Forelimb muscle (tissue), 1 donor: ENCODE data around the gene EPX. TPM values are rescaled to one million over a fixed set of nuclear protein-coding genes. Genes with fewer than 3 reads are reported as not detected.
"Not testable (repeated sequence)": the region's sequence is repeated elsewhere in the genome, so short reads cannot be mapped to it uniquely, and the experiment has no call there.

Experiments used
- DNase-seq: peaks from one replicate; pipeline ENCODE4 v3.0.0-alpha.2; 2013; ENCODE audit warnings: low read depth
- polyA plus RNA-seq: library from polyadenylated mRNA; unstranded; fragments of 120-200 nt; gene quantifications from one replicate; pipeline ENCODE4 v1.2.1, GENCODE V29; 2013; ENCODE audit not compliant: insufficient read length

The EPX gene, protein sequence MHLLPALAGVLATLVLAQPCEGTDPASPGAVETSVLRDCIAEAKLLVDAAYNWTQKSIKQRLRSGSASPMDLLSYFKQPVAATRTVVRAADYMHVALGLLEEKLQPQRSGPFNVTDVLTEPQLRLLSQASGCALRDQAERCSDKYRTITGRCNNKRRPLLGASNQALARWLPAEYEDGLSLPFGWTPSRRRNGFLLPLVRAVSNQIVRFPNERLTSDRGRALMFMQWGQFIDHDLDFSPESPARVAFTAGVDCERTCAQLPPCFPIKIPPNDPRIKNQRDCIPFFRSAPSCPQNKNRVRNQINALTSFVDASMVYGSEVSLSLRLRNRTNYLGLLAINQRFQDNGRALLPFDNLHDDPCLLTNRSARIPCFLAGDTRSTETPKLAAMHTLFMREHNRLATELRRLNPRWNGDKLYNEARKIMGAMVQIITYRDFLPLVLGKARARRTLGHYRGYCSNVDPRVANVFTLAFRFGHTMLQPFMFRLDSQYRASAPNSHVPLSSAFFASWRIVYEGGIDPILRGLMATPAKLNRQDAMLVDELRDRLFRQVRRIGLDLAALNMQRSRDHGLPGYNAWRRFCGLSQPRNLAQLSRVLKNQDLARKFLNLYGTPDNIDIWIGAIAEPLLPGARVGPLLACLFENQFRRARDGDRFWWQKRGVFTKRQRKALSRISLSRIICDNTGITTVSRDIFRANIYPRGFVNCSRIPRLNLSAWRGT
- 0.59 TPM for polyA plus RNA-seq

- no peak for DNase-seq
Observed at GRCh38 chr17:58192612-58193011, at the start of gene EPX. EPX (plus strand) TSS chr17:58192726; CDS start chr17:58192847, 121 bp downstream.

- DNase-seq: not testable (repeated sequence)
Observed at GRCh38 chr17:58143335-58143734, 49.2 kb upstream of the EPX start.

GRCh38 chr17:58144801-58145200, 47.7 kb upstream of the EPX start:
- no peak for DNase-seq

- no peak for DNase-seq
Observed at GRCh38 chr17:58147930-58148434, 44.5 kb upstream of the EPX start, which contains the start of gene OR4D1. OR4D1 (plus strand) TSS chr17:58148384; CDS start chr17:58155154, 6,770 bp downstream.

DNA sequence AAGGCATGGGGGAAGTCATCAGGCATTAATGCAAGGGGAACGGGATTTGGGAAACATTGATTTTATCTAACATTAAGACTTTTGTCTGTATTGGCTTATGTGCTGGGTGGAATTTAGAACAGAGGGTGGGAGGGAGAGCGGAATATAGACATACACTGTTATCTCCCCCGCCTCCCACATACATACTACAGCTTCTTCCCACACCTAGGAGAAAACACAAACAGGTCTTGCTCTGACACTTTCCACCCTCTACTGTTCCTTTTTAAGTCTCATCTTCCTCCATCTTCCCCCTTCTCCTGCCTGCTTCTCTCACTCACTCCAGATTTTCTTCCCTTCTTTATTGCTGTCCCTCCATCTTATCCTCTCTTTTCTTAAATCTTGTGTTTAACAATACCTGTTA, 43.9 kb upstream of the EPX start:
- DNase-seq: no peak

DNA sequence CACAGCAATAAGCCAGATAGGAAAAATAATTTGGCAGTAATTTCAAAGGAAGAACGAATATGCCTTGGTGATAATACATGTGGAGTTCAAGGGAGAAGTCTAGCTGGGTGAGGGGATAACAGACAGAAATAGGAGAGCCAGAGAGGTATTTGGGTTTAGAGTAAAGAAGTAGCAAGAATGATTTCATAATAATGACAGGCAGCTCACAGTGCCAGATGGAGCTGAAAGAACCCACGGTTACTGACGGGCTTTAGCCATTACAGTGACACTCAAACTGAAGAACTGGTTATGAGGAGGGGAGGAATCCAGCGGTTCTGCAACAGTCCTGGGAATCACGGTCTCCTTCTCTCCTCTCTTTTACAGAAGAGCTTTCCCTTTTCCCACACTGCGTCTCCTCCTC, 42.1 kb upstream of the EPX start:
- DNase-seq: no peak

DNA sequence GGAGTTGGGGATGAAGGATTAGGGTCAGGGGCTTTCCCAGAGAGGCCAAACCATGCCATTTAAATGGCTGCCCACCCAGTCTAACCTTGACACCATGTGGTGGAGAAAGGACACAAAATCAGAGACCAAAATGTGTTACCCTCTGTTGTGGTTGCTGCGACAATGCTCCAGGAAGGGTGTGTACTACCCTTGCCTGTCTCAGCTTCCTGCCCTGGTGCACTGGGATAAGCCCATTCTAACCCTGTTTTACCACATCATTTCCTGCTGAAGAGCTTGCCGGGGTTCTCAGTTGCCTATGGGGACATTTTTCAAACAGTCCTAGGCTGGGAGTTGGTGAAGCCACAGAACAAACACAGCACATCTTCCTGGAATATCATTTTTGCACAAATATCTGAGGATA, 39.5 kb upstream of the EPX start:
- no peak for DNase-seq

DNA sequence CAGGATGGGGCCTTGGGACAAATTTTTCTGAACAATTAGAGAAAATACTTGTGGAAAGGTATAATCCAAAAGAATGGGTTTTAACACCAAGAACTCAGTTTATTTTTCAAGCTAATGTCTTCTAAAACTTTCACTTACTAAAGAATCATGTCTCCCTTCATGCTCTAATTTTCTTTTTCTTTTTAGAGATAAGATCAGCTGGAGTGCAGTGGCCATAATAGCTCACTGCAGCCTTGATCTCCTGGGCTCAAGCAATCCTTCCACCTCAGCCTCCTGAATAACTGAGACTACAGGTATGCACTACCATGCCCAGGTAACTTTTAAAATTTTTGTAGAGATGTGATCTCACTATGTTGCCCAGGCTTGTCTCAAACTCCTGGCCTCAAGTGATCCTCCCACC, 38.9 kb upstream of the EPX start:
- no peak for DNase-seq

GRCh38 chr17:58156839-58157803, 35.4 kb upstream of the EPX start:
- no peak for DNase-seq

DNA sequence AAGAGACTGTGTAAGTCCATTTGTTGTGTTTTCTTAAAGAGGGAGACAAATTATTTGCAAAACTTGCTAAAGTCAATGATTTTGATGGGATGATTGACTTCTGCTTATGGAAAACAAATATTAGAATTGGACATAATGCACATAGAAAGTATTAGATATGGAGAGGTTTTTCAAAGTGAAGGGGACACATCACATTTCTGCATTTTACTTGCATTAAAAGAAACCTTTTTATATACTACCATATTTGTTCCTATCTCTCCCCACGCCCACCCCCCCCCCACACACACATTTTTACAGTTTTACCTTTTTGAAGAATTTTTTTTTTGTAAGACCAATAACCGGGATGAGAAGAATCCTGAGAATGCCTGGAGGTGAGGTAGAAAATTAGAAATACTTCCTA, 34.3 kb upstream of the EPX start:
- no peak for DNase-seq

DNA sequence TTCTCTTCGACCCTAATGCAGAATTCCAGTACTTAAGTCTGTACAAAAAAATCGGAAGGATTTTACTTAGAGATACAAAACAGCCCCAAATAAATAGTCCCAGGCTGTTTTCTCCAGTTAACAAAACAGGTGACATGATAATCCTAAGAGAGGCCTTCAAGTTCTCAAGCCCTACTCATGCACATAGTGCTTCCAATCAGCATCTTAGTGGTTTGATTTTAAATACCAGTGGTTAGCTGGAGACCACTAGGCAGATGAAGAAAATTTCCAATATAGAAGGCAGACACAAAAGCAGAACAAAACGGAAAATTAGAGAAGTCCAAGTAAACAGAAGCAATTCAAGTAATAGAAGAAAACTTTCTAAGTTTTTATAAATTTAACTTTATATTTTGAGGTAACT, 31.0 kb upstream of the EPX start:
- DNase-seq: no peak

DNA sequence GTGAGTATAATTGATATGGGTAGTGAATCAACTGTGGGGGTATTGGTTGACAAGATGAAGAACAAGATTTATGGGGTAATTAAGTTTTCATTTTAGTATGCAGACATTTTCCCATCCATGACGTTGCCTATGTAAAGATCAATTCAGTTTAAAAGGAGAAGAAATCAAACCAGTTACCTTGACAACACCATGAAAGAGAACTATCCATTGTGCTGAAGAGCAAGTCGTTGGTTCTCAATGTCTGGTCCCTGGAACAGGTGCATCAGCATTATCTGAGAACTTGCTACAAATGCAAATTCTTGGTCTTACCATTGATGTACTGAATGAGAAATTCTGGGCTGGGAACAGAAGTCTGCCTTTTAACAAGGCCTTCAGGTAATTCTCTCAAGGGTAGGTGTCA, 26.5 kb upstream of the EPX start:
- DNase-seq: no peak

DNA sequence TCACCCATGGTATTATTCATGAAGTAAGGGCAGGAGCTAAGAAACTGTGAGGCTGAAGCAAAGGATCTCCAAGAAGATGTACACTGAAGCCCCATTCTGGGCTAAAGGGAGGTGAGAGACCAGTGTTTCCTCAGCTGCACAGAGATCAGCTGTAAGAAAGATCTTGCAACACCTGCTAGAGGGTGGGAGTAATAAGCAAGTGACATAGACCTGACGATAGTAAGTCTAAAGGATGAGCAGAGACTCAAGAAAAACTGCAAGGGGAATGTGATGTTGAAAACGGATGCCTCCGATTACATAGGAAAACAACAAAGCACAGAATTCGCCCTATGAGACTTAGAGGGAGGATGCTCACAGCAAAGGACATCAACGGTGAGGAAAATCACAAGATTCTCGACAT, 25.8 kb upstream of the EPX start, which contains the start of gene OR4D2:
Gene OR4D2, plus strand, starts transcription at position 301 of the 400 bp plus-strand sequence. CDS start 2,674 bp downstream, outside the sequence.
- DNase-seq: no peak

DNA sequence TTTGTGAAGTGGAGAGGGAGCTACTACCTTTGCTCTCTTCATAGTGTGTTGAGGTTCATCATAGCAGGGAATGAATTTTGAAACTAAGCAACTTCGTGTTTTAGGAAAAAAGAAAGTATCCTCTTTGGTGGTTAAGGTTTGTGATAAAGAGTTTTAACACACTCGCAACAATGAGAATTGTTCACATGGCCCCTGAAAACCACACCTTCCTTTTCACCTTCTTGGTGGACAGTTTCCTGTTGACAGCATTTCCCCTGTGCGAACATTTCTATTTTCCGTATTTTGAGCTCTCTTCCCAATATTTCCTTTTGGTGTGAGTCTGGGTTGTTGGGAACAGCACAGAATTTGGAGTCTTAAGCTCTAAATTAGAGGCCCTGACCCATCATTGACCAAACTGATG, 21.9 kb upstream of the EPX start:
- DNase-seq: no peak

DNA sequence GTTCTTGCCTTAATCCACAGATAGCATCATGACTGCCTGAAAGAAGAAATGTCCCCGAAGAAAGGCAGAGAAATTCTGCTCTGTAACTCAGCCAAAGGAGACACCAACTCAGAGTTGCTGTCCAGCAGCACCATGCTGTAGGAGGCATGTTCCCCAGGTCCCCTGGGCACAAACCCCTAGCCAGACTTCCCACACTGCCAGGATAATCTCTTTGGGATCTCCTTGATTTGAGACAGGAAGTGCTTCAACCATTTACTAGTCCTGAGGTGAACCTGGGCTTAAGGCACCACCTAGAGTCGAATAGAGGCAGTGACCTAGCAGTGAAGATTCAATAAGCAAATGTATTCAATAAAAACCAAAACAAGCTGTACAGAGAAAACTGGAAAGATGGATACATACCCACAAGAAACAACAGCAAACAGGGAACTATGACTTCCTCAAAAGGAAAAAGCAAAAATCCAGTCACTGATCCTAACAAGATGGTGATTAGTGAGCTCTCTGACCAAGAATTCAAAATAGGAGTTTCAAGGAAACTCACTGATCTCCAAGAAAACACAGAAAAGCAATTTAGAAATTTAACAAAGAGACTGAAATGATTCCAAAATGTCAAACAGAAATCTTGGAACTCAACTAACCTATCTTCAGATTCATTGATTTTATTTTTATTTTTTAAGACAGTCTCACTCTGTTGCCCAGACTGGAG, 20.0 kb upstream of the EPX start:
- no peak for DNase-seq

- DNase-seq: no peak
Observed at GRCh38 chr17:58174871-58175270, 17.7 kb upstream of the EPX start.

- no peak for DNase-seq
Observed at GRCh38 chr17:58176200-58176599, 16.3 kb upstream of the EPX start.

DNA sequence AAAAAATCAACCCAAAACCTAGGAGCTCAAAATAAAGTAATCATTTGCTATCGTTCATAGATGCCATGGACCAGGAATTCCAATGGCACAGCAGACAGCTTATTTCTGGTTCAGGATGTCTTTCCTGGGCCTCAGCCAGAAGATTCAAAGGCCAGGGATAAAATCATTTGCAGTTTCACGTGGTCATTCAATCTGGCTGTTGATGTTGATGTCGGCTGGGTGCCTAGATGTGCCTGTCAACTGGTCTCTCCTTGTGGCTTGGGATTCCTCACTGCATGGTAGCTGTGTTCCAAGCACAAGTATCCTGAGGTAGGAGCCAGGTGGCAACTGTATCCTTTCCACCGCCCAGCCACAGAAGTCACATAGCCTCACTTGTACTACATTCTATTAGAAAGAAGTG, 10.7 kb upstream of the EPX start:
- no peak for DNase-seq

- no peak for DNase-seq
Observed at GRCh38 chr17:58183514-58183913, 9.0 kb upstream of the EPX start.

DNA sequence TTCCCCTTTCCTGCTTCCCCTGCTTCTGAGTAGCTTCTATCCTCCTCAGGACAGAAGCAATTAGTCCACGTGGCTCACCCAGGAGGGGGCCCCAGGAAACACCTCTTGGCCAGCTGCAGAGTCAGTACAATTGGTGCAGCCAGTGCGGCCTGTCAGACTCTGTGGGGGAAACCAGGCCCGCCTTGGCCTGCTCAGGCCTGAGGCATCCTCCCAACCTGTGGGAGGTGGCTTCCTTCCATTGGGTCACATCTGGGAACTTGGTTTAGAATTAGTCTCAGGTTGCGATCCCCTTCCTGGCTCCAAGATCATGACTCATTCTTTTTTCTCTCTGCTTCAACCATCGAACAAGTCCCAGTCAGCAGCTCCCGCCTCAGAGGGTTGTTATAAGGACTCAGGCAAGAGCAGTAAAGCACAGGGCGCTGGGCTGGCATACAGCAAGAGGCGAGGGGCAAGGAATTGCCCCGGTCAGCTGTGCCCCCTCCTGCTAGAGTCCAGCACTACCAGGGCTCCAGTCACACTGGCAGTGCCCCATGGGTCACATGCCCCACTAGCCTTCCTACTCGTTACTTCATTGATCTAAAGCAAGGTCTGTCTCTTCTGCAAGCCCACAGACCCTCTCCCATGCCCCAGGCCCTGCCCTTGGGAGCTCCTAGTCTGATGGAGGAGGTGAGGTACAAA, 8.1 kb upstream of the EPX start:
- DNase-seq: no peak
